ENCODE results near the gene CSMD2.

DNA sequence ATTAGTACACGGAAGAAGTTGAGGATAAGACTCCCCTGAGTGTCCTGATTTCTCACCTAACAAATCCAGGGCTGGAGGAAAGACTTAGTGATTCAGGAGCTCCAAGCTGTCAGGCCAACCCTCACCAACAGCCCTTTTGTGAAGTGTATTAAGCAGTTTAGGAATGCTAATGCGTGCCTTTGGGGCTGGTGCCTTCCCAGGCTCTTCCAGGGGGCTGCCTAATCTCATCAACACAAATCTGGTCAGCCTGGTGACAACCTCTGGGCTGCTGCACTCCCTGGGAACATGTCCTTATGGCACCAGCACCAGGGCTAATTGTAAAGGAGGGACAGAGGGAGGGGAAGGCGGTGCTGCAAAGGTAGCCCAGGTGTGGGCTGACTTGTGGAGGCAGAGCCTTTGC, 15.5 kb downstream of the CSMD2 start:
- TF ChIP-seq, protein P1, sequence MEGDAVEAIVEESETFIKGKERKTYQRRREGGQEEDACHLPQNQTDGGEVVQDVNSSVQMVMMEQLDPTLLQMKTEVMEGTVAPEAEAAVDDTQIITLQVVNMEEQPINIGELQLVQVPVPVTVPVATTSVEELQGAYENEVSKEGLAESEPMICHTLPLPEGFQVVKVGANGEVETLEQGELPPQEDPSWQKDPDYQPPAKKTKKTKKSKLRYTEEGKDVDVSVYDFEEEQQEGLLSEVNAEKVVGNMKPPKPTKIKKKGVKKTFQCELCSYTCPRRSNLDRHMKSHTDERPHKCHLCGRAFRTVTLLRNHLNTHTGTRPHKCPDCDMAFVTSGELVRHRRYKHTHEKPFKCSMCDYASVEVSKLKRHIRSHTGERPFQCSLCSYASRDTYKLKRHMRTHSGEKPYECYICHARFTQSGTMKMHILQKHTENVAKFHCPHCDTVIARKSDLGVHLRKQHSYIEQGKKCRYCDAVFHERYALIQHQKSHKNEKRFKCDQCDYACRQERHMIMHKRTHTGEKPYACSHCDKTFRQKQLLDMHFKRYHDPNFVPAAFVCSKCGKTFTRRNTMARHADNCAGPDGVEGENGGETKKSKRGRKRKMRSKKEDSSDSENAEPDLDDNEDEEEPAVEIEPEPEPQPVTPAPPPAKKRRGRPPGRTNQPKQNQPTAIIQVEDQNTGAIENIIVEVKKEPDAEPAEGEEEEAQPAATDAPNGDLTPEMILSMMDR (IDR thresholded peaks at IDR 0.05) = no peak
- TF ChIP-seq POLR2A (IDR thresholded peaks at IDR 0.05) (no peak), EP300 (IDR thresholded peaks at IDR 0.05) (no peak)
